Stomach (tissue), 9 donors: ENCODE data around the gene PPP3CA. TPM values are rescaled to one million over a fixed set of nuclear protein-coding genes. Genes with fewer than 3 reads are reported as not detected.

Experiments
- DNase-seq, 2 donors: peaks; one replicate each; pipeline versions ENCODE4 v3.0.0 to v3.0.0-alpha.2; 2013 to 2019
- H3K27ac ChIP-seq, 5 donors: fragments of 200-600 bp in 4 of 5; sonication (generic) in 4 of 5; one replicate each; pipeline ENCODE4 v1.5.1; 2013 to 2019; ENCODE audit warnings: mild to moderate bottlenecking in 1 of 5, moderate library complexity in 1 of 5
- H3K27me3 ChIP-seq, 3 donors: fragments of 200-600 bp; sonication (generic); one replicate each; pipeline ENCODE4 v1.5.1; 2017 to 2019; ENCODE audit warnings: mixed run types in 1 of 3
- H3K36me3 ChIP-seq, 4 donors: fragments of 200-600 bp; sonication (generic); 1 replicate in 3 of 4; 2 replicates in 1 of 4; pipeline ENCODE4 v1.5.1; 2016 to 2019
- H3K4me1 ChIP-seq, 4 donors: fragments of 200-600 bp; sonication (generic); one replicate each; pipeline ENCODE4 v1.5.1; 2016 to 2019
- H3K4me3 ChIP-seq, 4 donors: fragments of 200-600 bp; sonication (generic) in 3 of 4; one replicate each; pipeline ENCODE4 v1.5.1; 2016 to 2019; ENCODE audit warnings: mild to moderate bottlenecking in 1 of 4
- H3K9me3 ChIP-seq, 4 donors: fragments of 200-600 bp; sonication (generic); one replicate each; pipeline ENCODE4 v1.5.1; 2016 to 2019
- CTCF ChIP-seq, 7 experiments: fragments of 450-650 bp in 4 of 7; fragments of 200-600 bp in 3 of 7; sonication (generic) in 3 of 7; IDR thresholded peaks; one replicate each; pipeline ENCODE4 v1.5.1; 2016 to 2019; ENCODE audit warnings: antibody characterized with exemption in 7 of 7, control low read depth in 2 of 7, mild to moderate bottlenecking in 1 of 7
- EP300 ChIP-seq: sonication (generic); formaldehyde crosslinking; IDR thresholded peaks from one replicate; pipeline ENCODE4 v1.6.1; 2017; ENCODE audit warnings: antibody characterized with exemption
- POLR2A ChIP-seq, 4 donors: fragments of 450-650 bp; IDR thresholded peaks; one replicate each; pipeline ENCODE4 v1.6.1; 2016; ENCODE audit warnings: antibody characterized with exemption in 4 of 4, control low read depth in 2 of 4, mild to moderate bottlenecking in 1 of 4, moderate library complexity in 1 of 4
- POLR2AphosphoS5 ChIP-seq, 3 donors: sonication (generic); formaldehyde crosslinking; IDR thresholded peaks; one replicate each; pipeline ENCODE4 v1.6.1; 2016; ENCODE audit warnings: antibody characterized with exemption in 3 of 3
- WGBS, 5 donors: extraction: QIAGEN DNeasy Blood & Tissue Kit in 3 of 5; methylation state at CpG; one replicate each; pipeline versions ENCODE4 v1.1.5 to v1.1.7; 2013 to 2018; 5-methylcytosine and 5-hydroxymethylcytosine counted together
- intact Hi-C: fragments of 100-400 bp; cut with DNase I; formaldehyde crosslinking; loops from one replicate; pipeline ENCODE4 v1.15.1; 2023; ENCODE audit warnings: low total_unique reads
- polyA plus RNA-seq, 3 donors: library from polyadenylated mRNA; stranded (reverse); fragments of 200-250 nt; gene quantifications; one replicate each; pipeline ENCODE4 v1.2.3, GENCODE V29; 2013
- total RNA-seq, 5 donors: library from RNA; depleted of rRNA; stranded (reverse); fragments of >200 nt; gene quantifications; one replicate each; pipeline versions ENCODE4 v1.1.0 to v1.2.3, GENCODE V29; 2014 to 2016
- donor health status: healthy with polysubstance abuse.
- donor health status: Bipolar disorder and iron deficiency.
- donor health status: healthy.

PPP3CA gene
- total and polyA plus RNA-seq, 8 donors = 8.9 to 62.4 (median 20.6) TPM

GRCh38 chr4:101155368-101155767, 192.0 kb downstream of the PPP3CA start:
- Histone ChIP-seq H3K27ac (no peak overlapping the region), H3K9me3 (no peaks in the 10 kb centered on the region), H3K27me3 (no peaks in the 10 kb centered on the region), H3K4me1 (peaks cover 0 to 27% (median 8%) of the 10 kb centered on the region in 4 donors), H3K36me3 (no peaks in the 10 kb centered on the region), H3K4me3 (no peak overlapping the region)
- intact Hi-C loops = no loop called here
- no peak for DNase-seq
- TF ChIP-seq POLR2AphosphoS5 (IDR thresholded peaks at IDR 0.05) (no peak), EP300 (no peak), CTCF (IDR thresholded peaks at IDR 0.05) (no peak), POLR2A (IDR thresholded peaks at IDR 0.05) (no peak)

- Histone ChIP-seq H3K9me3 (no peaks in the 10 kb centered on the region), H3K27me3 (no peaks in the 10 kb centered on the region), H3K4me3 (no peak overlapping the region), H3K4me1 (peaks cover 0 to 39% (median 8%) of the 10 kb centered on the region in 4 donors), H3K36me3 (no peaks in the 10 kb centered on the region), H3K27ac (no peak overlapping the region)
- no peak for DNase-seq
- intact Hi-C loops = no loop called here
- TF ChIP-seq CTCF (IDR thresholded peaks at IDR 0.05) = no peak
- TF ChIP-seq POLR2AphosphoS5 (IDR thresholded peaks at IDR 0.05) = no peak
- TF ChIP-seq EP300 = no peak
- no peak for TF ChIP-seq POLR2A (IDR thresholded peaks at IDR 0.05)
Measured at GRCh38 chr4:101153653-101154052, 193.7 kb downstream of the PPP3CA start.

GRCh38 chr4:101152521-101152920, 194.8 kb downstream of the PPP3CA start:
- no peak for DNase-seq
- Histone ChIP-seq H3K4me3 (no peak overlapping the region), H3K36me3 (no peaks in the 10 kb centered on the region), H3K27me3 (no peaks in the 10 kb centered on the region), H3K9me3 (no peaks in the 10 kb centered on the region), H3K4me1 (peaks cover 0 to 33% (median 8%) of the 10 kb centered on the region in 4 donors), H3K27ac (no peak overlapping the region)
- WGBS, 5 donors = 75 to 94% (median 82%) methylated on average over 3 of the region's 3 CpGs
- intact Hi-C loops = no loop called here
- no peak for TF ChIP-seq CTCF (IDR thresholded peaks at IDR 0.05)
- TF ChIP-seq POLR2AphosphoS5 (IDR thresholded peaks at IDR 0.05) = no peak
- TF ChIP-seq EP300 = no peak
- TF ChIP-seq POLR2A (IDR thresholded peaks at IDR 0.05) = no peak

- no peak for DNase-seq
- H3K9me3 ChIP-seq = no peaks in the 10 kb centered on the region
- intact Hi-C loops = no loop called here
- H3K27me3 ChIP-seq = no peaks in the 10 kb centered on the region
- no peak overlapping the region for H3K4me3 ChIP-seq
- WGBS, 5 donors = 82 to 92% (median 84%) methylated on average over 3 of the region's 3 CpGs
- TF ChIP-seq POLR2A (IDR thresholded peaks at IDR 0.05) (no peak), POLR2AphosphoS5 (IDR thresholded peaks at IDR 0.05) (no peak), EP300 (no peak), CTCF (IDR thresholded peaks at IDR 0.05) (no peak)
- peaks cover 0 to 12% (median 4%) of the 10 kb centered on the region in 4 donors for H3K4me1 ChIP-seq
- H3K36me3 ChIP-seq = no peaks in the 10 kb centered on the region
- no peak overlapping the region for H3K27ac ChIP-seq
Measured at GRCh38 chr4:101148551-101148950, 198.8 kb downstream of the PPP3CA start.
